GM23248 (cell line): Measurements from ENCODE around the gene CMTM7. TPM values are rescaled to one million over a fixed set of nuclear protein-coding genes. Genes with fewer than 3 reads are reported as not detected.

ENCODE experiments used
- DNase-seq: peaks from one replicate; pipeline ENCODE4 v3.0.0-alpha.2; 2015
- H2AFZ ChIP-seq: fragments of 200-600 bp; sonication (generic); 2 replicates; pipeline ENCODE4 v1.6.1; 2016; ENCODE audit warnings: antibody characterized with exemption
- H3F3A ChIP-seq: fragments of 200-600 bp; sonication (generic); 2 replicates; pipeline ENCODE4 v1.6.1; 2016; ENCODE audit warnings: mild to moderate bottlenecking, antibody characterized with exemption, mixed run types; ENCODE audit not compliant: insufficient read depth
- H3K27ac ChIP-seq: fragments of 200-600 bp; sonication (generic); 2 replicates; pipeline ENCODE4 v1.5.1; 2016; ENCODE audit warnings: mild to moderate bottlenecking
- H3K27me3 ChIP-seq: fragments of 200-600 bp; sonication (generic); replicated peaks from 2 replicates; pipeline ENCODE4 v1.6.1; 2016; ENCODE audit warnings: mild to moderate bottlenecking; ENCODE audit not compliant: insufficient read depth
- H3K36me3 ChIP-seq: fragments of 200-600 bp; sonication (generic); 2 replicates; pipeline ENCODE4 v1.6.1; 2016; ENCODE audit warnings: low read depth, mild to moderate bottlenecking
- H3K4me1 ChIP-seq: fragments of 200-600 bp; sonication (generic); 2 replicates; pipeline ENCODE4 v1.6.1; 2016; ENCODE audit warnings: mild to moderate bottlenecking; ENCODE audit not compliant: insufficient read depth
- H3K4me2 ChIP-seq: fragments of 200-600 bp; sonication (generic); one replicate; pipeline ENCODE4 v1.6.1; 2016; ENCODE audit warnings: mild to moderate bottlenecking; ENCODE audit not compliant: unreplicated experiment
- H3K4me3 ChIP-seq: fragments of 200-600 bp; sonication (generic); 2 replicates; pipeline ENCODE4 v1.5.1; 2016; ENCODE audit warnings: mild to moderate bottlenecking
- H3K79me2 ChIP-seq: fragments of 200-600 bp; sonication (generic); 2 replicates; pipeline ENCODE4 v1.6.1; 2016; ENCODE audit warnings: mild to moderate bottlenecking; ENCODE audit not compliant: insufficient read depth
- H3K9ac ChIP-seq: fragments of 200-600 bp; sonication (generic); 2 replicates; pipeline ENCODE4 v1.6.1; 2016; ENCODE audit warnings: mild to moderate bottlenecking
- H3K9me2 ChIP-seq: fragments of 200-600 bp; sonication (generic); 2 replicates; pipeline ENCODE4 v1.6.1; 2016; ENCODE audit warnings: mixed run types, mild to moderate bottlenecking, moderate library complexity; ENCODE audit not compliant: insufficient read depth
- H3K9me3 ChIP-seq: fragments of 200-600 bp; sonication (generic); one replicate; pipeline ENCODE4 v1.6.1; 2017; ENCODE audit warnings: low read depth
- H4K20me1 ChIP-seq: fragments of 200-600 bp; sonication (generic); 2 replicates; pipeline ENCODE4 v1.6.0; 2016; ENCODE audit not compliant: insufficient read depth
- EZH2 ChIP-seq: fragments of 200-600 bp; sonication (generic); IDR thresholded peaks from 2 replicates; pipeline ENCODE4 v1.6.1; 2018; ENCODE audit warnings: antibody characterized with exemption, mild to moderate bottlenecking; ENCODE audit not compliant: insufficient read depth, poor library complexity, severe bottlenecking
- EZH2phosphoT487 ChIP-seq: fragments of 200-600 bp; sonication (generic); IDR thresholded peaks from 2 replicates; pipeline ENCODE4 v1.6.1; 2018; ENCODE audit warnings: antibody characterized with exemption, moderate library complexity, mild to moderate bottlenecking, low read depth; ENCODE audit not compliant: insufficient read depth
- WGBS, 2 experiments: methylation state at CpG; one replicate each; pipeline ENCODE4 v1.1.6; 2015 to 2017; ENCODE audit warnings: low lambda C conversion rate in 2 of 2, low coverage in 1 of 2; ENCODE audit errors: missing lambda C conversion rate in 2 of 2; 5-methylcytosine and 5-hydroxymethylcytosine counted together
- in situ Hi-C: fragments of 300-500 bp; cut with MboI; formaldehyde crosslinking; loops from 2 replicates; pipeline ENCODE4 v1.15.0; 2020
- polyA plus RNA-seq: library from polyadenylated mRNA; unstranded; fragments of >200 nt; fragmentation: Nextera tagmentation; extraction: Ambion mirVana; gene quantifications from 2 replicates; pipeline ENCODE4 v1.2.1, GENCODE V29; 2016
- total RNA-seq: library from RNA; depleted of rRNA; stranded (reverse); fragments of >200 nt; shearing (Covaris generic); gene quantifications from 2 replicates; pipeline ENCODE4 v1.2.3, GENCODE V29; 2014

The CMTM7 gene
- total and polyA plus RNA-seq, 2 experiments from 2014 or later, result 6.3 to 23.0 TPM

DNA sequence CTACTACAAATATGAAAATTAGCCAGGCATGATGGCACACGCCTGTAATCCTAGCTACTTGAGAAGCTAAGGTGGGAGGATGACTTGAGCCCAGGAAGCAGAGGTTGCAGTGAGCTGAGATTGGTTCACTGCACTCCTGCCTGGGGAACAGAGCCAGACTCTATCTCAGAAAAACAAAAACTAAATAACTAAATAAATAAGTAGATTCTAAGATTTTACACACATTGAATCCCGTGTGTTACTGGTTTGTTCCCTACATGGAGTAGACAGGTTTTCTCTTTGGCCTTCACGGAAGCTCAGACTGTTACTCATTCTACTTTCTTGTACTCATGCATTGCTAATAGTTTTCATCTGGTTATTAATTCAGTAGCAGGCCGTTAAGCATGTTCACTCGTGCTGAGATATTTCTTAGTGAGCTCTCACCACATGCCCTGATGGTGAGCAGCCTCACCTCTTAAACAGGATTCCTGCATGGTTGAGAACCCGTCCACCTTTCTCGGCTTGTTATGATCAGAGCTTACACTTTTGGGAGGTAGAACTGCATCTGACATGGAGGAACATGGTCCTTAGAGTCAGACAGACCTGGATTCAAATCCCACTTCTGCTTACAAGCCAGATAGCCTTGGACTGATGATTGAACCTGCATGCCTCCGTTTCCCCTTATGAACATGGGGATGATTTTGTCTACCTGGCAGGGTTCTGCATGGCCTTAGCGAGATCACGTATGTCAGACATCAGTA lies 49.1 kb downstream of the CMTM7 start:
- in situ Hi-C loops, result no loop called here
- Histone ChIP-seq H3K9me2 (no peaks in the 10 kb centered on the region), H3K27ac (no peak overlapping the region), H3K79me2 (no peaks in the 10 kb centered on the region), H4K20me1 (no peaks in the 10 kb centered on the region), H3K36me3 (no peaks in the 10 kb centered on the region), H3K9me3 (no peaks in the 10 kb centered on the region), H3K9ac (no peak overlapping the region), H3K4me2 (no peak overlapping the region), H2AFZ (no peak overlapping the region), H3K4me1 (peaks cover 32% of the 10 kb centered on the region), H3K4me3 (no peak overlapping the region), H3F3A (peaks cover 17% of the 10 kb centered on the region), H3K27me3 (no peaks in the 10 kb centered on the region)
- 68 to 75% methylated on average over 10 of the region's 10 CpGs for WGBS, 2 experiments
- DNase-seq, result peak; percentile 50
- TF ChIP-seq EZH2 (no peak), EZH2phosphoT487 (no peak)

DNA sequence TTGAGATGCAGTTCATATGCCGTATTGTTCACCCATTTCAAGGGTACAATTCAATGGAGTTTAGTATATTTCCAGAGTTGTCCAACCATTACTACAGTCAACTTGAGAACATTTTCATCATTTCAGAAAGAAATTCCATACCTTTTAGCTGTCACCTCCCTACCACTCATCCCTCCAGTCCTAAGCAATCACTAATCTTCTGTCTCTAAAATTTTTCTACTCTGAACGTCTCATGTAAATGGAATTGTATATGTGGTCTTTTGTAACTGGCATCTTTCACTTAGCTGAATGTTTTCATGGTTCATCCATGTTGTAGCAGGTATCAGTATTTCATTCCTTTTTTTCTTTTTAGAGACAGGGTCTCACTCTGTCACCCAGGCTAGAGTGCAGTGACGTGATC lies 51.1 kb downstream of the CMTM7 start:
- H3K27ac ChIP-seq, result peak overlapping the region; percentile 72
- no peaks in the 10 kb centered on the region for H3K36me3 ChIP-seq
- no peak overlapping the region for H2AFZ ChIP-seq
- H3F3A ChIP-seq, result peaks cover 17% of the 10 kb centered on the region
- H3K4me3 ChIP-seq, result peak overlapping the region; percentile 10; the same call in 1 of the 2 replicates
- no peaks in the 10 kb centered on the region for H3K79me2 ChIP-seq
- H3K27me3 ChIP-seq, result no peaks in the 10 kb centered on the region
- peaks cover 25% of the 10 kb centered on the region for H3K4me1 ChIP-seq
- peak overlapping the region; percentile 38 for H3K4me2 ChIP-seq
- no peaks in the 10 kb centered on the region for H3K9me2 ChIP-seq
- DNase-seq, result peak; percentile 68
- 59 to 63% methylated on average over 3 of the region's 3 CpGs for WGBS, 2 experiments
- H3K9me3 ChIP-seq, result no peaks in the 10 kb centered on the region
- H3K9ac ChIP-seq, result no peak overlapping the region
- H4K20me1 ChIP-seq, result no peaks in the 10 kb centered on the region
- in situ Hi-C loops, result no loop called here
- TF ChIP-seq EZH2phosphoT487 (no peak), EZH2 (no peak)

DNA sequence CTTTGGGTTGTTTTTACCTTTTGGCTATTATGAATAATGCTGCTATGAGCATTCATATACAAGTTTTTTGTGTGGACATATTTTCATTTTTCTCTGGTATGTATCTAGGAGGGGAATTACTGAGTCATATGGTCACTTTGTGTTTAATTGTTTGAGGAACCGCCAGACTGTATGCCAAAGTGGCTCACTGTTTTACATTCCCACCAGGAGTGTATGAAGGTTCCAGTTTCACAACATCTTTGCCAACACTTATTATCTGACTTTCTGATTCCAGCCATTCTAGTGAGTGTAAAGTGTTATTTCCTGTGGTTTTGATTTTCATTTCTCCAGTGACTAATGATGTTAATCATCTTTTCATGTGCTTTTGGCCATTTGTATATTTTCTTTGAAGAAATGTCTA lies 51.8 kb downstream of the CMTM7 start:
- peak overlapping the region; percentile 6 for H3K4me2 ChIP-seq
- no peaks in the 10 kb centered on the region for H3K79me2 ChIP-seq

DNA sequence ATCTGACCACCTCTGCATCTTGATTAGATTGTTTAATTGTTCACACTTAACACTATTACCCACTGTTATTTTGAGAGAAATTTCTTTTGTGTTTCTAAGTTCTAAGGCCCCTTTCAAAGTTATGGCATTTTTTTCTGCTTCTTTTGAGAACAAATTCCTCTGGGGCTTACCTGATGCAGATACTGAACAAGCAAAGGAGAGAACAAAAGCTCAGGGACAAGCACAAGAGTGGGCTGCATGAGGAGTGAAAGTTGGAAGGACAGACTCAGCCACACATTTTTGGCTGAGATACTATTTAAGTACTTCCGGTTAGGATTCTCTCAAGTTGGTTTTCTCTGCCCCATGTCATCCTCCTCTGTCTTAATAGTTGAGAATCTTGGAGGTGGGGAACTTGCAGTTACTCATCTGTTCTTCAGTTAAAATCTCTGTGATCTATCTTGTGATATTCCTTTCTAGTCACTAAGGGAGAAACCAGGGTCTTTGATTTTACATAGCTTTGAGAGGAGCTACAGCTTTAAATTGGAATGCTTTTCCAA lies 56.3 kb downstream of the CMTM7 start:
- TF ChIP-seq EZH2phosphoT487 (no peak), EZH2 (no peak)
- no peak overlapping the region for H3K4me3 ChIP-seq
- no peaks in the 10 kb centered on the region for H3K9me2 ChIP-seq
- H3K4me2 ChIP-seq, result no peak overlapping the region
- in situ Hi-C loops, result no loop called here
- peaks cover 13% of the 10 kb centered on the region for H3K4me1 ChIP-seq
- no peaks in the 10 kb centered on the region for H3K27me3 ChIP-seq
- H3K27ac ChIP-seq, result no peak overlapping the region
- H2AFZ ChIP-seq, result no peak overlapping the region
- no peaks in the 10 kb centered on the region for H4K20me1 ChIP-seq
- no peaks in the 10 kb centered on the region for H3K79me2 ChIP-seq
- no peaks in the 10 kb centered on the region for H3K36me3 ChIP-seq
- H3F3A ChIP-seq, result peaks cover 12% of the 10 kb centered on the region
- no peaks in the 10 kb centered on the region for H3K9me3 ChIP-seq
- DNase-seq, result peak; percentile 23
- H3K9ac ChIP-seq, result no peak overlapping the region
- WGBS, 2 experiments, result 70 to 87% methylated on average over 1 of the region's 1 CpG

More for the DNA sequence above, 51.8 kb downstream of the CMTM7 start:
- WGBS, 2 experiments, result 0% methylated on average over 1 of the region's 1 CpG
- no peaks in the 10 kb centered on the region for H3K9me2 ChIP-seq
- TF ChIP-seq EZH2 (no peak), EZH2phosphoT487 (no peak)
- H3K9me3 ChIP-seq, result no peaks in the 10 kb centered on the region
- H3K4me3 ChIP-seq, result no peak overlapping the region; the same call in 1 of the 2 replicates
- no peaks in the 10 kb centered on the region for H3K36me3 ChIP-seq
- H3K27ac ChIP-seq, result peak overlapping the region; percentile 72
- peaks cover 17% of the 10 kb centered on the region for H3F3A ChIP-seq
- H4K20me1 ChIP-seq, result no peaks in the 10 kb centered on the region
- H3K9ac ChIP-seq, result no peak overlapping the region
- DNase-seq, result peak; percentile 86
- H3K27me3 ChIP-seq, result no peaks in the 10 kb centered on the region
- in situ Hi-C loops, result no loop called here
- no peak overlapping the region for H2AFZ ChIP-seq
- H3K4me1 ChIP-seq, result peaks cover 25% of the 10 kb centered on the region
